CD4-positive, alpha-beta T cell treated with Interleukin-17A for 4 hours (primary cell): ENCODE results near the gene ITGA7.

Experiments
- DNase-seq: peaks from one replicate; pipeline ENCODE4 v3.0.0-alpha.2; 2020; ENCODE audit warnings: mixed read lengths

ITGA7 gene

GRCh38 chr12:55718015-55718414 lies 10.3 kb upstream of the ITGA7 start:
- no peak for DNase-seq

GRCh38 chr12:55717011-55718007 lies 9.6 kb upstream of the ITGA7 start:
- peak; percentile 38 for DNase-seq

- DNase-seq: no peak
Observed at GRCh38 chr12:55716582-55716957, 8.9 kb upstream of the ITGA7 start.

GRCh38 chr12:55715833-55716581 lies 8.3 kb upstream of the ITGA7 start, which contains the start of gene BLOC1S1:
Gene BLOC1S1, plus strand, starts transcription at chr12:55716046. Its CDS starts 6 bp downstream, at chr12:55716052.
- peak; percentile 93 for DNase-seq

- DNase-seq: no peak
Observed at GRCh38 chr12:55715169-55715764, 7.6 kb upstream of the ITGA7 start.

- DNase-seq: no peak
Observed at GRCh38 chr12:55713721-55714120, 6.0 kb upstream of the ITGA7 start.

GRCh38 chr12:55712700-55713415 lies 5.2 kb upstream of the ITGA7 start:
- DNase-seq: no peak

- no peak for DNase-seq
Observed at GRCh38 chr12:55711786-55712553, 4.3 kb upstream of the ITGA7 start.

GRCh38 chr12:55708695-55709233 lies 1.1 kb upstream of the ITGA7 start:
- DNase-seq: no peak

- peak; percentile 41 for DNase-seq
Observed at GRCh38 chr12:55707219-55707671, 459 bp downstream of the ITGA7 start.

GRCh38 chr12:55706568-55707218 lies 1.0 kb downstream of the ITGA7 start:
- DNase-seq: no peak

GRCh38 chr12:55705782-55706402 lies 1.8 kb downstream of the ITGA7 start:
- DNase-seq: peak; percentile 23

GRCh38 chr12:55704824-55705718 lies 2.6 kb downstream of the ITGA7 start:
- DNase-seq: no peak

- DNase-seq: no peak
Observed at GRCh38 chr12:55703901-55704761, 3.6 kb downstream of the ITGA7 start.

- no peak for DNase-seq
Observed at GRCh38 chr12:55703288-55703687, 4.4 kb downstream of the ITGA7 start.

- DNase-seq: no peak
Observed at GRCh38 chr12:55702861-55703260, 4.8 kb downstream of the ITGA7 start.

GRCh38 chr12:55700255-55701018 lies 7.3 kb downstream of the ITGA7 start:
- DNase-seq: no peak
